ENCODE measurements around the gene SAT1.

DNA sequence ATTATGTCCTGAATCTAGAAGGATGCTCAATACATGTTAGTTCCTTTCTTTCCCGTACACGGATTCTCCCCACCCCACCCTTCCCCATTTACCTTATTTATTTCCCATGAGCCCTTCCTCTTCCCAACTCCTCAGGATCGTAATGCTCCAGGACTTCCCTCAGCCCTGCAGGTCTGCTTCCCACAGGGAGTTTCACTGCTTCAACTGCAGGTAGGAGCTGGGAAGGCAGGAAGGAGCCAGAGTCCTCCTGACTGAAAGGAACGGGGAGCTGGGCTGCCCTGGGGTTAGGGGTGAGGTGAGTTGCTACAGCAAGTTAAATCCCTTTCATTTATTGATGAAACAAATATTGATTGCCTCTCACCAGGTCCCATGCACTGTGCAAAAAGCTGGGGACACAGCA is 33.2 kb downstream of the SAT1 start:
- TF ChIP-seq CTCF (IDR thresholded peaks at IDR 0.05; ENCODE audit: insufficient read depth, low read depth, low read length), result no peak
- TF ChIP-seq EZH2 (IDR thresholded peaks at IDR 0.05; ENCODE audit: insufficient read depth, low read length), result no peak
